NCI-H345 (cell line): ENCODE data around the gene FBXO30.

Experiments used
- DNase-seq: peaks from one replicate; lab custom pipeline; 2025; lab: John Stamatoyannopoulos, UW

Gene FBXO30, protein sequence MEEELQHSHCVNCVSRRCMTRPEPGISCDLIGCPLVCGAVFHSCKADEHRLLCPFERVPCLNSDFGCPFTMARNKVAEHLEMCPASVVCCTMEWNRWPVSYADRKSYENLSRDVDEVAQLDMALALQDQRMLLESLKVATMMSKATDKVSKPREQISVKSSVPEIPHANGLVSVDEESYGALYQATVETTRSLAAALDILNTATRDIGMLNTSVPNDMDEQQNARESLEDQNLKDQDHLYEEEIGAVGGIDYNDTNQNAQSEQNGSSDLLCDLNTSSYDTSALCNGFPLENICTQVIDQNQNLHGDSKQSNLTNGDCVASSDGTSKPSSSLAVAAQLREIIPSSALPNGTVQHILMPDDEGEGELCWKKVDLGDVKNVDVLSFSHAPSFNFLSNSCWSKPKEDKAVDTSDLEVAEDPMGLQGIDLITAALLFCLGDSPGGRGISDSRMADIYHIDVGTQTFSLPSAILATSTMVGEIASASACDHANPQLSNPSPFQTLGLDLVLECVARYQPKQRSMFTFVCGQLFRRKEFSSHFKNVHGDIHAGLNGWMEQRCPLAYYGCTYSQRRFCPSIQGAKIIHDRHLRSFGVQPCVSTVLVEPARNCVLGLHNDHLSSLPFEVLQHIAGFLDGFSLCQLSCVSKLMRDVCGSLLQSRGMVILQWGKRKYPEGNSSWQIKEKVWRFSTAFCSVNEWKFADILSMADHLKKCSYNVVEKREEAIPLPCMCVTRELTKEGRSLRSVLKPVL

DNA sequence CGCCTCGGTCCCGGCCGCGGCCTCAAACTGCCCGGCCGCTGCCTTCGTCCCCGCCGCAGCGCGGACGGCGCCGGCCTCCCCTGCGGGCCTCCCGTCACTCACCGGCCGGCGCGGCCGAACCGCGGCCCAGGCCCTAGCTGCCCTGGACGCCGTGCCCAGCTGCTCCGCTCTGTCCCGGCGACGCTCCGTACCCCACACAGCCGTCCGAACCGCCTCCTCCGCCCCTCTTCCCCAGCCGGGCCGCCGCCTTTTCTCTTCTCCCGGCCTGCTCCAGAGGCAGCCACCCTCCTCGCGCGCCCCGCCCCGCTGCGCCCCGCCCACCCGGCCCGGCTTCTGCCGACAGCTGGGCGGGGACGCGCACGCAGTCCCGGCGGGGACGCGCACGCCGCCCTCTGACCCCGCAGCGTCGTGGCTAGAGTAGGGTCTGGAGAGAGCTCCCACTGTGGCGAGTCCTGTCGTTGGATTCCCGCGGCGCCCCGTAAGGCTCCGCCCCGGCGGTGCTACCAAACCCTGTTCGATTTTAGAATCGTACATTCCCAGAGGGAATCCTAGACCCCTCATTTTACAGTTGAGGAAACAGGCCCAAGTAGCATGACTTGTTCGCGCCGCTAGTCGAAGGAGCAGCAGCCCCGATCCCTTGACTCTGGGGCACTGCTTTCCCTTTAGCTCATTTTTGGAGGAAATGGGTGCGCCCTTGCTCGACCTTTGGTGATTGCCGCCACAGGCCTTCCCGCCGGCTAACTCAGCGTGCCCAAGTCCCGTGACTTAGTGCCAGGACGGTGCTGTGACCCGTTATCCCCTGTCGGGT lies at the start of gene FBXO30:
TSS of gene FBXO30 (minus strand) at position 295 of the 808 bp plus-strand sequence. CDS start 8,390 bp downstream, outside the sequence.
- DNase-seq = peak; percentile 93

DNA sequence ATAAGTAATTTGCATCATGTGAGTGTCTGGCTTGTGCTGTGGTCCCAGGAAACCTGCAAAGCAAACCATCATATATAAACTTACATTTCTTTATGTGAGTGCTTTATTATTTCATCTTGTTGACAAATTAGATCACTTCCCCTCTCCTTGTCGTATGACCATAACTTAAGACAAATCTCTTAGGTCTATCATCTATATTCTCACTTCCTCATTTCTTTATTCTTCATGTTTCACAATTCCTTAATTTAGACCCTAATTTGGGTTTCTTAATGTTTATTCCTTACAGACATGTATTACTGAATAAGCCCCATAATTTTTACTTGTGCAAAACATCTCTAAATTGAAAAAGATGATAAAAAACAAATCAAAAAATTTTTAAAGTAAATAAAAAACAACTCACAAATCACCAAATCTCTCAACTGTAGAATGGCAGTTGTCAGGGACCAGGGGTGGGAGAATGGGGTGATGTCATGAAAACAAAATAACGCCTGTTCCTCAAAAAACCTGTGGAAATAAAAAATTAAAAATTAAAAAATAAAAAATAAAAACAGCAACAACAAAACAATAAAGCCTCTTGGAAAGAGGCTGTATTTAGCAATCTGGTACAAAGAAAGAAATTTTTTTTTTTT lies 49.5 kb upstream of the FBXO30 start:
- no peak for DNase-seq

DNA sequence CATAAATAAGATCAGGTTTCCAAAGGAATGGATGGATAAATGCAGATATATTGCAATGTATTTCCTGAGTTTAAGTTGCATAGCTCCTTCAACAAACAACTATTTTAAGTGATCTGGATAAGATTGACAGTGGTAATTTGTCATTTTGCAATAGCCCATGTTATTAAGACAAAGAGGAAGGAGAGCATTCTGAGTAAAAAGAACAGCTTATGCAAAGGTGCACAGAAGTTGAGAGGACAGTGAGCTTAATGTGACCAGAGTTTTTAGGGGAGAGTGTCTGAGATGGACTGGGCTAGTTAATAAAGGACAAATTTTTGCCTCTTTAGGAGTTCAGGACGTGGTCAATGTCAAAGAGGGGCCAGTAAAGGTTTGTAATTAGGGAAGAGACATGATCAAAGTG lies 48.8 kb upstream of the FBXO30 start:
- no peak for DNase-seq

DNA sequence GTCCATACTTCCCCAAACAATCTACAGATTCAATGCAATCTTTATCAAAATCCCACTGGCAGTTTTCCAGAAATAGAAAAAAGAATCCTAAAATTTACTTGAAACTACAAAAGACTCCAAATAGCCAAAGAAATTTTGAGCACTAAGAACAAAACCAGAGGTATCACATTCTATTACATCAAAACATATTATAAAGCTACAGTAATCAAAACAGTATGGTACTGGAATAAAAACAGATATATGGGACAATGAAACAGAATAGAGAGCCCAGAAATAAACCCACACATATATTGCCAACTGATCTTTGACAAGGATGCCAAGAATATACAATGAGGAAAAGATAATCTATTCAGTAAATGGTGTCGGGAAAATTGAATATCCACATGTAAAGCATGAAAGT lies 46.0 kb upstream of the FBXO30 start:
- DNase-seq = no peak

DNA sequence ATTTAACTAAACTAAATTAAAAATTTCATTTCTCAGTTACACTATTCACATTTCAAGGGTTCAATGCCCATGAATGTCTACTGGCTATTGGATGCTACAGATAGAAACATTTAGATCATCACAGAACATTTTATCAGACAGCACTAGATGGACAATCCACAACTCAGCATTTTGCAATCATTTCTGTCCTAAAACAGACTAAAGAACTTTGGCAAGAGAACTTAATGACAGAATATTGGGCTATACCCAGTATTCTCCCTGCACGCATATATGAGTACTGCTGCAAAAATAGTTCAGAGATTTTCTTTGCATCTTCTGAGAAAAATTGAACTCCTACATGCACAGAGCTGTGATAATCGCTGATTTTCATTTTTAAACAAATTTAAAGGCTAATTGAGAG lies 36.1 kb upstream of the FBXO30 start:
- no peak for DNase-seq

DNA sequence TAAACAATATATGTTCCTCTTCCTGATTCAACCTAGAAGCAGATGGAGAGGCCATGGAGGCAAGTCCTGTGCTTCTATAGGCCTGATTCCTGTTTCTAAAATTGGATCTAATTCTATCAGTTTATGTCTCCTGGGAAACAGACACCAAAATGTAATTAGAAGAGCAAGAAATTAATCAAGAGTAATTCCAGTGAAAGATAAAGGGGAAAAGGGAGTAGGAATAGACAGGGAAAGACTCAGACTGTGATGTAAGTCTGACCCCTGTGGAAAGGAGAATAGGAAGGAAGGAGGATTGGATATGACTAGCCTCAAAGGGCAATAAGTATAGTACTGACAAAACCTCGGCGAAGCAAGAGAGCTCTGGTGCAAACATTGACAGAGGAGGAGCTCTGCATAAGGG lies 33.9 kb upstream of the FBXO30 start:
- DNase-seq = no peak

DNA sequence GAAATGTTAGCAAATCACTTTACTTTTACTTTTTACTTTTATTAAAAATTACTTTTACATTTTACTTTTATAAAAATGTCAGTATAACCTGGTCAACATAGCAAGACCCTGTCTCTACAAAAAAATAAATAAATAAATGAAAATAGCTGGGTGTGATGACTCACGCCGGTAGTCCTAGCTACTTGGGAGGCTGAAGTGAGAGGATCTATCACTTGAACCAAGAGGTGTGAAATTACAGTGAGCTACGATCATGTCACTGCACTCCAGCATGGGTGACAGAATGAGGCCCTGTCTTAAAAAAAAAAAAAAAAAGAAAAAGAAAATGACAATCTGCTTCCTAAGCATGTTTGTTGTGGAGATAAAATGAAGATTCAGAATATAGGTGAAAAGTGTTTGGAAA lies 31.0 kb upstream of the FBXO30 start:
- DNase-seq = no peak

DNA sequence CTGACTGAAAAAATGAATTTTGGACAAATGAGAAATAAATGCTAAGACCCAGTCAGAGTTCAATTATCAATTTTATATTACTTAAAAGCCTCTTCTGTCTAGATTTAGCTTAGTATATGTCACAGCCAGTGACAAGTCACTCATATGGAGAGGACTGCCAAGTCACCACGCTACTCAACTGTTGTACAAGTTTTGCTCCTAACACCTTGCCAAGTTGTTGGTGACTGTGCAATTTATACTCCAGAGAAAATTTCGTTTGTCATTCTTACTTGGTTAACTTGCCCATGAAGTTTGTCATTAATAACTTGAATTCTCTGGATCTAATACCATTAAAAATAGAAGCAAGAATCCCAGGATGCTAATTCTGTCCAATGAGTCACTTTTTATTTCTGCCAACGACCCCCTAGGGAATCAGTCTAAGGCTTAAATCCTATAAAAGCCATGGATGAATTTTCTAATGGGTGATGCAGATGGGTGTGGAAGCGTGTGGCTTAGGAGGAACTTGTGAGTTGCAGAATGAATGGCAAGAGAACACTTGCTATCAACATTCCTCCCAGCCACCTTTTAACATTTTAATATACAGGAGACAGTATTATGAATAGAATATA lies 30.4 kb upstream of the FBXO30 start:
- DNase-seq = no peak

DNA sequence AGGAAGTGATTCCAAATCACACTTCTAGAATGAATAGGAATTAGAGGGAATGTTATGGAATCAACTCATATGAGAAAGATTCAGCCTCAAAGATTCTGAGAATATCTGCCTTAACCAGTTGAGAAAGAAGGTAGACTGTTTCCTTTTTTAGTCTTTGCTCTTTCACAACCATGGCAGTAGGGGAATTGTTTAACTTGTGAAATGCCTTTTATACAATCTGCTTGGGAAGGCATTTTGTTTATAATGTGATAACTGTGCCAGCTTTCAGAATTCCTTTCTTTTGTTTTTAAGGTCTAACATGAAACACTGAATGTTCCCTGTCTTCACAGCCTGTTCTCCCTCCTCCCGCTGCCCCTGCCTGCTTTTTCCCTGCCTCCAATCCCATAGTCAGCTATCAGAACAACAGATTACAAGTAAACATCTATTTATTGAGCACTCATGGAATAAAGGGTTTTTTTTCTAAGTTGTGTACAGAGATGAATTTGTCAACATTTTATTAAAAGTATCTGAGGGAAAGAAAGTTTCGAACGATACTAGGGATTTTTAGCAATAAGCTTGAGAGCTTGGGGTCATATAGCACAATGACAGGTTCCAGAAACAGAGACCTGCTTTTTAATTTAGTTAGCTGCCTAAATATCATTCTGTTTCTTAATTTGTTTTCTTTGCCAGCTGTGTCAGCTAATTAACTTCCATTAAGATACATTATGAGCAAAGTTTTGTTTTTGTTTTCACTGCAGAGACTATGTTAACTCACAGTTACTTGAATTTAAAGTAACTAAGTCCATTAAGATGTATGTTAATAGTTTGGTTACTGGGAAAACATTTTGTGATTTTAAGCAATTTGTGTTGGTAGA lies 28.3 kb upstream of the FBXO30 start:
- no peak for DNase-seq

DNA sequence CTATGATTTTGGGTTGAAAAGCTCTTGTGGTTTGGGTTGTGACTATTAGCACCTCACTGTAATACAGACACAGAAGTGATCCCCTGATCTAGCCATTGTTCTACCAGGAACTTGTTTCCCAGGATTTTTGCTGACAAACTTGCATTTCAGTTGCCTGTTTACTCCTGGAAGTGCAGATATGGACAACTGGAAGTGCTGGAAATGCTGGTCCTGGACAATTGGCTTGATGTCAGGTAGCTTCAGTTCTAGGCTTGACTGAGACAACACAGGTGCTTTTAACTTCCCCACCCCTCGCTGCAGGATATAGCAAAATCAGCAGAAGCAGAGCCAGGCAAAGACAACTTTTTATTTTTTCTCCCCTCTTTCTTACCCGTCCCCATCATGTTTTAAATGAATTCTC lies 27.1 kb upstream of the FBXO30 start:
- no peak for DNase-seq

DNA sequence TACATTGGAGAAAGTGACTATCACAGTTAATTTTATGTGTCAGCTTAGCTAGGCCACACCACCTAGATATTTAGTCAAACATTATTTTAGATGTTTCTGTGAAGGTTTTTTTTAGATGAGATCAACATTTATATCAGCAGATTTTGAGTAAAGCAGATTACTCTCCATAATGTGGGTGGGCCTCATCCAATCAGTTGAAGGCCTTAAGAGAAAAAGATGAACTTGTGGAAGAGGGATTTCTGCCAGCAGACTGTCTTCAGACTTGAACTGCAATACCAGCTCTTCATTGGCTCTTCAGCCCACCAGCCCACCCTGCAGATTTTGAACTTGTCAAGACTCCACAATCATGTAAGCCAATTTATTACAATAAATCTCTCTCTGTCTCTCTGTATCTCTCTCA lies 25.1 kb upstream of the FBXO30 start:
- no peak for DNase-seq

DNA sequence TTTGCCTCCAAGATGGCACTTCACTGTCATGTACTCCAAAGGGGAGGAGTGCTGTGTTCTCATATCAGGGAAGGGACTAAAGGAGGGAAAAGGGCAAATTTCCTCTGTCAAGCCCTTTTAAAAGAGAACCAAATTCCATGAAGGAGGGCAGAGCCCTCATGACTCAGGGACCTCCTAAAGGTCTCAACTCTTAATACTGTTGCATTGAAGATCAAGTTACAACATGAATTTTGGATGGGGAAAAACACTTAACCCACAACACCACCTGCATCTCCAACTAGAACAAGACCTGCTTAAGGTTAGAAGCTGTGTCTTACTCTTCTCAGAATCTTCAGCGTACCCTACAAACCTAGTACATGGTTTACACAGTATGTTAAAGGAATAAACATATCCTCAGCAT lies 23.7 kb upstream of the FBXO30 start:
- DNase-seq = no peak

DNA sequence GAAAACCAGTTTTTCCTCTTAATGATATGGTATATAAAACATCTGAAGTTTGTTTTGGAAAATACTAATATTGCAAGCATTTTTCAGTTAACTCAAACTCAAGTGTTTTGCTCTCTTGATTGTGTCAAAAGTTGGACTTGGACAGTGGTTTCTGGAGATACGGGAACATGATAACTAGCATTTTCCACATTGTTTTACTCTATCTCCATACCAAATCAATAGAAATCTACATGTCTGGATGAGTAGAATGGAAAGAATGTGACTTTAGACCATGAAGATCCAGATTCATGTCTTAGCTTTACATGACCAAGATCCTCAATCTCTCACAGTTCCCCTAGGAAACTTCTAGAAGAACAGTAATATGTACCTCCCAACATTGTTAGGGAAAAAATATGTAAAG lies 22.2 kb upstream of the FBXO30 start:
- DNase-seq = no peak

DNA sequence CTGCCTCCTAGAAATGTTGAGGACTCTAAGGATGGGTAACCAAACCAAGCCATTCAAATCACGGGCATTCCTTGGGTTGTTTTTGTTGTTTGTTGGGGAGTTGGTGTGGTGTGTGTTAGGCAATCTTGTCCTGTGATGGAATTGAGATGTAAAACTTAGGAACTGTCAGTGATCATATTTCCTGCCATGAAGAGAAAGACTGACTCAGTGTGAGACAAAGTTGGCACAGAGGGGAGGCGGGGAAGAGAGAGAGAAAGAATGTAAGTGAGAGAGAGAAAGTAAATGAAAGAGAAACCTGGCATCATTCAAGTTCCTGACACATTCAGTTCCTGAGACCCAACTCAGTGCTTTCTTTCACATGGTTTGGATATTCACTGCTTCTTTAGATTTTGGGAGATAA lies 21.6 kb upstream of the FBXO30 start:
- DNase-seq = no peak

DNA sequence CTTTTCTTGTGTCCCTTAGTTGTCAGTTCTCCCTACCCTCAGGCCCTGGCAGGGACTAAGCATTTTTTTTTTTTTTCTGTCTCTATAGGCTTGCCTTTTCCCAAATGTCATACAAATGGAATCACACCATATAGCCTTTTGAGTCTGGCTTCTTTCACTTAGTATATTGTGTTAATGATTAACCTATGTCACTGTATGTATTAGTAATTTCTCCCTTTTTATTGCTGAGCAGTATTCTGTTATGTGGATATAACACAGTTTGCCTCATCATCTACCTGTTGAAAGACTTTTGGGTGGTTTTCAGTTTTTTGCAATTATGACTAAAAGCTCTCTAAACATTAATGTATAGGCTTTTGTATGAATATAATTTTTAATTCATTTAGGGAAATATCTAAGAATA lies 16.0 kb upstream of the FBXO30 start:
- no peak for DNase-seq

DNA sequence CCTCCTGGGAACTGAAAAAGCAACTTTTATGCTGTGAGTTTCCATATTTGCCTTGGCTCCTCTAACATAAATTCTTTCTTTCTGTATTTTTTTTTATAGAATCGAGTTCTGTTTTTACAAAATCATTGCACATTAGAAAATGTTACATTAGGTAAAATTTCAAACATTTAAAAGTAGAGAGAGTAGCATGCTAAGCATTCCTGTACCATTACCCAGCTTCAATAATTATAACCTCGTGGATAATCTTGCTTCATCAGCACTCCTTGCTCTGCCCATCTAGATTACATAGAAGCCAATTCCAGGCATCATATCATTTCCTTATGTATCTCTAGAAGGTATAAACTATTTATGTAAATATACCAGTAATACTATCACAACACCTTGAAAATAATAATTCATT lies 15.4 kb upstream of the FBXO30 start:
- DNase-seq = no peak

DNA sequence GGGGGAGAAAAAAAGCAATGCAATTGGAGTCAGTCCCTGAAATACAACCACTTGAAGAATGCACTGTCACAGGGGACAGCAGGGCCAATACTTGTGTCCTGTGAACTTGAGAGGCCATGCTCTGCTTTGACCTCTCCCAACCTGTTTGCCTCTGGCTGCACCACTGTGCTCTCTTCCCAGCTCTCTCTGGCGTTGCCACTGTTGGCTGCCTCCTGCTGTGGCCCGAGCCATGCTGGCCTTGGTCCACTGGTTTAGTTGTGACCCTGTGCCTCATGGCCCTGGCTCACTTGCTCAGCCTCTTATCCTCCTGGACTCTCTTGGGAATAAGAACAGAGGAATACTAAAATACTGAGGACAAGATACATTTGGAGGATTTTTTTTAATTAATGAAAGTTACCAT lies 14.5 kb upstream of the FBXO30 start:
- no peak for DNase-seq

DNA sequence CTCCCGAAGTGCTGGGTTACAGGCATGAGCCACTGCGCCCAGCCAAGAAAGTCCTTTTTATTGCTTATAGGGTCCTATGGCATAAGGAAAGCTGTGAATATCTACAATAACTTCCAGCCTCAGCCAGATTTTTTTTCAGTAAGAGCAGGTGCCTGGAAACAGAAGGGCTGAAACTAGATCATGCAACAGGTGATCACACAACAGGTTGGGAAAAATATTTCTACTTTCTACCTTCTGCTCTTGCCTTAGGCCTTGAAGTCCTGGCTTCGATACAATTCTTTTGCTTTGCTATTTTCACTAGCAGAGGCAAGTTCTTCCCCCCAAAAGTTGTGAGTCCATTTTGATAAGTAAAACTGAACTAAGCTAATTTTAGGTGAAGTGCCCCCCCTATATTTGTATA lies 9.7 kb upstream of the FBXO30 start:
- no peak for DNase-seq

DNA sequence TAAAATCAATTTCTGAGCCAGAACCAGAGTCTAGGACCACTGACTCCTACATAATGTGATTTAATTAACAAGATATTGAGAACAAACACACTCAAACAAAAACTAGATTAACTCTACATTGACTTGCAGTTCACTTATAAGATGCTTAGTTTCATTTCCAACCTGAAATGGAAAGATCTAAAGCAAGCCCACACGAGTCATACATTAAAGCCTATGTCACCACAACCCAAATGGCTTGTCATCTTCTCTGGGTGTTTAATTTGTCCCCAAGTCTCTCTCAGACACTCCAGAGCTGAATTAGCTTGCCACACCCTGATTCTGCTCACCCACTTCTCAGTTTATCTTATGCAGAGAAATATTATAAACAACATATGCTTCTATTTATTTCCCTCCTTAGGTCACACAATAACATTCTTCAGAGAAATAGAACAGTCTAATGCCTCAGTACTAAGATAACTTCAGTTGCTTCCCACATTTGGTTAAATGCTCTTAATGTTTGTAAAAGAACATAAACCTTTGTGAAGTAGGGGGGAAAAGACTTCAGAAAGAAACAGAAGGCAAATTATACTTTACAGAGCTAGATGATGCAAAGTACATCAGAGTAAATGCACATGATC lies 8.8 kb upstream of the FBXO30 start:
- DNase-seq = no peak

DNA sequence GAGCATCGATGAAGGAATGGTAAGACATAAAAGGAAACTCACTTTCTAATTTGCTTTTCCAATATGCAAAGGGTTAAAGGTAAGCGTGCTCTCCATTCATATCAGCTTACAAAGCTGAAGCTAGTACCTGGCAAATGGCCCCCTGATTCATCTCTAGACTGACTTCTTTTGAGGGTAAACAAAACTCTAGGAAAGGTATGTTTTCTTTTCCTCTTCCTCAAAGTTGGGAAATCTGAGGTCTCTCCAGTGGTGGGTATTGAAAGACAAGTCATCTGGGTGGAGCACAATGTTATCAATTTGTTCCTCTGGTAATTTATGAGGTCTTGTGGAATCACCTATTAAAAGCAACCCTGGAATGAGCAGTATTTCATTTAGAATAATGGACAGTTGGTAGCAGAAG lies 7.9 kb upstream of the FBXO30 start:
- no peak for DNase-seq
